Measurements from ENCODE around the gene MARVELD1.

- TF ChIP-seq EP300 (IDR thresholded peaks at IDR 0.05; ENCODE audit: low read depth) (no peak), POLR2A (IDR thresholded peaks at IDR 0.05) (no peak), POLR2AphosphoS5 (IDR thresholded peaks at IDR 0.05) (no peak)
- TF ChIP-seq, protein P1, sequence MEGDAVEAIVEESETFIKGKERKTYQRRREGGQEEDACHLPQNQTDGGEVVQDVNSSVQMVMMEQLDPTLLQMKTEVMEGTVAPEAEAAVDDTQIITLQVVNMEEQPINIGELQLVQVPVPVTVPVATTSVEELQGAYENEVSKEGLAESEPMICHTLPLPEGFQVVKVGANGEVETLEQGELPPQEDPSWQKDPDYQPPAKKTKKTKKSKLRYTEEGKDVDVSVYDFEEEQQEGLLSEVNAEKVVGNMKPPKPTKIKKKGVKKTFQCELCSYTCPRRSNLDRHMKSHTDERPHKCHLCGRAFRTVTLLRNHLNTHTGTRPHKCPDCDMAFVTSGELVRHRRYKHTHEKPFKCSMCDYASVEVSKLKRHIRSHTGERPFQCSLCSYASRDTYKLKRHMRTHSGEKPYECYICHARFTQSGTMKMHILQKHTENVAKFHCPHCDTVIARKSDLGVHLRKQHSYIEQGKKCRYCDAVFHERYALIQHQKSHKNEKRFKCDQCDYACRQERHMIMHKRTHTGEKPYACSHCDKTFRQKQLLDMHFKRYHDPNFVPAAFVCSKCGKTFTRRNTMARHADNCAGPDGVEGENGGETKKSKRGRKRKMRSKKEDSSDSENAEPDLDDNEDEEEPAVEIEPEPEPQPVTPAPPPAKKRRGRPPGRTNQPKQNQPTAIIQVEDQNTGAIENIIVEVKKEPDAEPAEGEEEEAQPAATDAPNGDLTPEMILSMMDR (IDR thresholded peaks at IDR 0.05): no peak
Measured at GRCh38 chr10:97734021-97734420, 20.5 kb downstream of the MARVELD1 start.
